Thyroid gland (tissue), 4 donors: ENCODE measurements around the gene ABCF1. TPM values are rescaled to one million over a fixed set of nuclear protein-coding genes. Genes with fewer than 3 reads are reported as not detected.

ENCODE experiments used
- DNase-seq, 2 donors: peaks; one replicate each; pipeline ENCODE4 v3.0.0-alpha.2; 2019
- H3K27ac ChIP-seq, 3 donors: fragments of 200-600 bp; sonication (generic); 1 replicate in 2 of 3; 2 replicates in 1 of 3; pipeline ENCODE4 v1.5.1; 2016 to 2019; ENCODE audit warnings: mild to moderate bottlenecking in 1 of 3, moderate library complexity in 1 of 3
- H3K27me3 ChIP-seq: fragments of 200-600 bp; sonication (generic); one replicate; pipeline ENCODE4 v1.5.1; 2019
- H3K36me3 ChIP-seq, 2 donors: fragments of 200-600 bp; sonication (generic); one replicate each; pipeline ENCODE4 v1.5.1; 2016 to 2019
- H3K4me1 ChIP-seq, 2 donors: fragments of 200-600 bp; sonication (generic); one replicate each; pipeline ENCODE4 v1.5.1; 2017 to 2019
- H3K4me3 ChIP-seq, 3 donors: fragments of 200-600 bp; sonication (generic); replicated peaks in 1 of 3; 1 replicate in 2 of 3; 2 replicates in 1 of 3; pipeline ENCODE4 v1.5.1; 2016; ENCODE audit warnings: mild to moderate bottlenecking in 1 of 3
- H3K9me3 ChIP-seq: fragments of 200-600 bp; sonication (generic); one replicate; pipeline ENCODE4 v1.5.1; 2017
- POLR2A ChIP-seq, 2 donors: fragments of 450-650 bp; IDR thresholded peaks; one replicate each; pipeline ENCODE4 v1.6.1; 2017; ENCODE audit warnings: antibody characterized with exemption in 2 of 2, mild to moderate bottlenecking in 2 of 2, moderate library complexity in 1 of 2
- WGBS, 2 donors: methylation state at CpG; one replicate each; pipeline ENCODE4 v1.1.5; 2017; 5-methylcytosine and 5-hydroxymethylcytosine counted together
- intact Hi-C: fragments of 100-400 bp; cut with DNase I; formaldehyde crosslinking; loops from one replicate; pipeline ENCODE4 v1.15.1; 2023
- microRNA counts, 2 donors: library from miRNA; unstranded; fragments of <30 nt; microRNA quantifications; one replicate each; lab custom pipeline; 2016 to 2017
- microRNA-seq: library from miRNA; unstranded; fragments of <30 nt; microRNA quantifications from one replicate; pipeline ENCODE4, GENCODE V29; 2016
- small RNA-seq: library from RNA; depleted of rRNA; stranded (forward); fragments of <200 nt; gene quantifications from one replicate; pipeline ENCODE3, GENCODE V24; 2016
- total RNA-seq, 4 donors: library from RNA; depleted of rRNA; stranded (reverse); fragments of >200 nt; gene quantifications; one replicate each; pipeline ENCODE4 v1.2.3, GENCODE V29; 2016
- TF ChIP-seq, protein P1 (sequence below), 6 experiments: fragments of 200-600 bp in 3 of 6; fragments of 450-650 bp in 3 of 6; sonication (generic) in 3 of 6; IDR thresholded peaks; one replicate each; pipeline ENCODE4 v1.5.1; 2016 to 2019; ENCODE audit warnings: antibody characterized with exemption in 6 of 6, mild to moderate bottlenecking in 2 of 6, inconsistent platforms in 1 of 6, moderate library complexity in 1 of 6

ABCF1 gene
- total RNA-seq, 4 donors from 2014 or later: 41.4 to 47.1 (median 43.5) TPM

GRCh38 chr6:30626484-30627366, 55.5 kb downstream of the ABCF1 start, which contains the start of gene ATAT1:
TSS of gene ATAT1 (plus strand) at chr6:30626874.
- intact Hi-C loops: no loop called here
- 3% methylated on average over 27 to 34 of the region's 36 CpGs for WGBS, 2 donors
- peaks cover 30 to 36% of the 10 kb centered on the region in 2 donors for H3K36me3 ChIP-seq

GRCh38 chr6:30635834-30636233, 64.6 kb downstream of the ABCF1 start:
- H3K9me3 ChIP-seq: no peaks in the 10 kb centered on the region
- 97 to 98% methylated on average over 3 of the region's 3 CpGs for WGBS, 2 donors
- DNase-seq: no peak
- intact Hi-C loops: no loop called here
- no peak overlapping the region for H3K4me3 ChIP-seq
- peaks cover 5 to 6% of the 10 kb centered on the region in 2 donors for H3K36me3 ChIP-seq
- H3K27me3 ChIP-seq: no peaks in the 10 kb centered on the region
- H3K27ac ChIP-seq: no peak overlapping the region
- no peaks in the 10 kb centered on the region for H3K4me1 ChIP-seq
- no peak for TF ChIP-seq POLR2A (IDR thresholded peaks at IDR 0.05)

More at GRCh38 chr6:30626484-30627366, 55.5 kb downstream of the ABCF1 start, which contains the start of gene ATAT1:
- no peaks in the 10 kb centered on the region for H3K9me3 ChIP-seq
- peaks cover 5 to 9% of the 10 kb centered on the region in 2 donors for H3K4me1 ChIP-seq
- peak within 1 kb of the TSS in 2 of 3 donors; percentile 13 to 32 for H3K4me3 ChIP-seq
- H3K27me3 ChIP-seq: no peaks in the 10 kb centered on the region
- peak; percentile 86 to 89 for DNase-seq
- TF ChIP-seq, protein P1, sequence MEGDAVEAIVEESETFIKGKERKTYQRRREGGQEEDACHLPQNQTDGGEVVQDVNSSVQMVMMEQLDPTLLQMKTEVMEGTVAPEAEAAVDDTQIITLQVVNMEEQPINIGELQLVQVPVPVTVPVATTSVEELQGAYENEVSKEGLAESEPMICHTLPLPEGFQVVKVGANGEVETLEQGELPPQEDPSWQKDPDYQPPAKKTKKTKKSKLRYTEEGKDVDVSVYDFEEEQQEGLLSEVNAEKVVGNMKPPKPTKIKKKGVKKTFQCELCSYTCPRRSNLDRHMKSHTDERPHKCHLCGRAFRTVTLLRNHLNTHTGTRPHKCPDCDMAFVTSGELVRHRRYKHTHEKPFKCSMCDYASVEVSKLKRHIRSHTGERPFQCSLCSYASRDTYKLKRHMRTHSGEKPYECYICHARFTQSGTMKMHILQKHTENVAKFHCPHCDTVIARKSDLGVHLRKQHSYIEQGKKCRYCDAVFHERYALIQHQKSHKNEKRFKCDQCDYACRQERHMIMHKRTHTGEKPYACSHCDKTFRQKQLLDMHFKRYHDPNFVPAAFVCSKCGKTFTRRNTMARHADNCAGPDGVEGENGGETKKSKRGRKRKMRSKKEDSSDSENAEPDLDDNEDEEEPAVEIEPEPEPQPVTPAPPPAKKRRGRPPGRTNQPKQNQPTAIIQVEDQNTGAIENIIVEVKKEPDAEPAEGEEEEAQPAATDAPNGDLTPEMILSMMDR (IDR thresholded peaks at IDR 0.05): peak in 4 of 6 experiments; percentile 29 to 54 (median 36)
- peak in 1 of 2 donors; percentile 55 for TF ChIP-seq POLR2A (IDR thresholded peaks at IDR 0.05)
- H3K27ac ChIP-seq: peak within 1 kb of the TSS; percentile 51 to 77 (median 74)

DNA sequence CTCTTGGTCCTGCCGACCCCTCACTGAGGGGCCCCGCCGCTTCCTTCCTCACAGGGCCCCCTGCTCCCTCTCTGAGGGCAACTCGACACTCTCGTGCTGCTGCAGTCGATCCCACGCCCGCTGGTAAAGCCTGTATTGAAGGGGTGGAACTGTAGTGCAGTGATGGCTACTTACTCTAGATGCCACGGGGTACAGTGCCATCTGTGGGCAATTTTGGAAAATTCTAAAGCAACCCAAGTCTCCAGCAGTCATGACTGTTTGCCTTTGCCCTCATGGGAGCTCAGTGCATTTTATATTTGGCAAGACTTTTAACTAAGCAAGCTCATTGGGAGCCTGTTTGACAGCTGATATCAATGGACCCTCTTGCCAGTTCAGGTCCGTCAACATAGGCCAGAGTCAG, 69.2 kb downstream of the ABCF1 start:
- Histone ChIP-seq H3K36me3 (no peaks in the 10 kb centered on the region), H3K9me3 (no peaks in the 10 kb centered on the region), H3K4me1 (no peaks in the 10 kb centered on the region), H3K4me3 (no peak overlapping the region), H3K27me3 (no peaks in the 10 kb centered on the region), H3K27ac (no peak overlapping the region)
- TF ChIP-seq, protein P1 (IDR thresholded peaks at IDR 0.05): no peak
- no peak for TF ChIP-seq POLR2A (IDR thresholded peaks at IDR 0.05)
- WGBS, 2 donors: 83 to 92% methylated on average over 10 of the region's 10 CpGs
- intact Hi-C loops: no loop called here
- no peak for DNase-seq

DNA sequence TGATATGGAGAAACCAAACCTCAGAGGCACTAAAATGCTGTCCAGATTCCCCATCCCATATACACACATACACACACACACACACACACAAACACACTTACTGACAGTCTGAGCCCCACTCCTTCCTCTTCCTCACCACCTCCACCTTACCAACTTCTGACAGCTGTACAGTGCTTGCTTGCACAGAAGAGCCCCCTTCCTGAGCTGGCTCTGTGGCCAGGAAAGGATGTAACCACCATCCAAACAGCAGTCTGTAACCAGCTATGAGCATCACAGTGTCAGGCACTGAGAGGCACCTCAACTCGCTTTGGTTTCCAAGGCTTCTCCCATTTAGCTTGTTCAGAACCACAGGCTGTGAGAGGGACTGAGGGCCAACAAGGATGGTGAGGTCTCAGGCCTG, 69.8 kb downstream of the ABCF1 start:
- Histone ChIP-seq H3K4me1 (peaks cover 0 to 3% of the 10 kb centered on the region in 2 donors), H3K27ac (no peak overlapping the region), H3K4me3 (no peak overlapping the region), H3K9me3 (no peaks in the 10 kb centered on the region), H3K27me3 (no peaks in the 10 kb centered on the region), H3K36me3 (no peaks in the 10 kb centered on the region)
- intact Hi-C loops: no loop called here
- no peak for DNase-seq
- WGBS, 2 donors: 88 to 100% methylated on average over 1 of the region's 1 CpG
- TF ChIP-seq POLR2A (IDR thresholded peaks at IDR 0.05): no peak
- TF ChIP-seq, protein P1 (IDR thresholded peaks at IDR 0.05): no peak

MicroRNAs encoded within 50 kb of the gene (microRNA counts, 767-probe panel; counts per million panel counts)
- microRNA hsa-miR-877-5p (lab: Ali Mortazavi, UCI): 0 counts per million in 2 donors

Small RNA genes within 50 kb of the gene (microRNA-seq; reads per million reads assigned to microRNA genes)
- 54.9 reads per million, percentile 50 among the genes with 10 or more reads in this experiment for gene MIR877

Small RNA genes within 50 kb of the gene (small RNA-seq; reads per million reads assigned to genes)
- gene MIR877: 0.28 reads per million

Other genes starting within 250 kb of the ABCF1 start
- gene TRIM39, start 244.5 kb upstream of the ABCF1 start, total RNA-seq: 10 to 100 TPM; 23.5 to 28.5 (median 25.8) TPM
- gene RPP21, start 226.3 kb upstream of the ABCF1 start, total RNA-seq: 10 to 100 TPM; 27.2 to 88.7 (median 60.8) TPM
- 100 to 1,000 TPM; 382 to 717 (median 457) TPM for gene HLA-E, start 81.9 kb upstream of the ABCF1 start, total RNA-seq
- gene GNL1, start 15.0 kb upstream of the ABCF1 start, total RNA-seq: 10 to 100 TPM; 33.9 to 77.7 (median 37.7) TPM
- 10 to 100 TPM in 2 of 4 donors, 1 to 10 TPM in 2; 7.4 to 18.0 (median 12.2) TPM for gene PRR3, start 14.1 kb upstream of the ABCF1 start, total RNA-seq
- 10 to 100 TPM; 49.1 to 72.2 (median 57.0) TPM for gene PPP1R10, start 45.8 kb downstream of the ABCF1 start, total RNA-seq
- 10 to 100 TPM; 47.0 to 82.5 (median 64.6) TPM for gene MRPS18B, start 46.4 kb downstream of the ABCF1 start, total RNA-seq
- 1 to 10 TPM; 3.8 to 7.6 (median 6.1) TPM for gene ATAT1, start 55.4 kb downstream of the ABCF1 start, total RNA-seq
- gene C6orf136, start 75.7 kb downstream of the ABCF1 start, total RNA-seq: 10 to 100 TPM; 13.4 to 31.7 (median 23.8) TPM
- 10 to 100 TPM; 25.6 to 38.8 (median 28.2) TPM for gene DHX16, start 101.6 kb downstream of the ABCF1 start, total RNA-seq
- 10 to 100 TPM; 14.2 to 35.1 (median 15.2) TPM for gene PPP1R18, start 115.2 kb downstream of the ABCF1 start, total RNA-seq
- gene NRM, start 119.5 kb downstream of the ABCF1 start, total RNA-seq: 1 to 10 TPM; 3.5 to 8.3 (median 5.7) TPM
- 10 to 100 TPM; 15.3 to 27.2 (median 20.2) TPM for gene MDC1, start 145.8 kb downstream of the ABCF1 start, total RNA-seq
- 100 to 1,000 TPM; 162 to 441 (median 269) TPM for gene TUBB, start 148.9 kb downstream of the ABCF1 start, total RNA-seq
- 100 to 1,000 TPM; 134 to 160 (median 144) TPM for gene FLOT1, start 171.2 kb downstream of the ABCF1 start, total RNA-seq
- 10 to 100 TPM in 2 of 4 donors, 1 to 10 TPM in 2; 9.3 to 19.1 (median 13.6) TPM for gene IER3, start 173.1 kb downstream of the ABCF1 start, total RNA-seq